ENCODE measurements around the gene CFAP299.

- TF ChIP-seq POLR2AphosphoS5 (IDR thresholded peaks at IDR 0.05) = no peak
- no peak for TF ChIP-seq CTCF (IDR thresholded peaks at IDR 0.05)
- TF ChIP-seq POLR2A (IDR thresholded peaks at IDR 0.05) = no peak
- TF ChIP-seq EP300 (IDR thresholded peaks at IDR 0.05) = no peak
Observed at GRCh38 chr4:80538276-80538926, 202.9 kb downstream of the CFAP299 start.
